Liver (tissue), 9 donors: ENCODE results near the gene EPB41L2. TPM values are rescaled to one million over a fixed set of nuclear protein-coding genes. Genes with fewer than 3 reads are reported as not detected.

Experiments used
- DNase-seq: peaks from one replicate; pipeline ENCODE4 v3.0.0-alpha.2; 2017; ENCODE audit warnings: low spot score
- H3K27ac ChIP-seq, 2 donors: one replicate each; pipeline ENCODE4 v1.7.0; 2013; ENCODE audit warnings: inconsistent platforms in 2 of 2, low read length in 2 of 2, control low read depth in 1 of 2, low read depth in 1 of 2, mild to moderate bottlenecking in 1 of 2
- H3K27me3 ChIP-seq, 4 donors: one replicate each; pipeline versions ENCODE4 v1.6.1 to v1.7.0; 2013; ENCODE audit warnings: low read length in 3 of 4, inconsistent platforms in 1 of 4, mild to moderate bottlenecking in 1 of 4, moderate library complexity in 1 of 4; ENCODE audit not compliant: control insufficient read depth in 4 of 4, insufficient read depth in 4 of 4
- H3K36me3 ChIP-seq, 4 donors: one replicate each; pipeline versions ENCODE4 v1.6.1 to v1.7.0; 2013; ENCODE audit warnings: low read length in 3 of 4, mild to moderate bottlenecking in 3 of 4, low read depth in 1 of 4, moderate library complexity in 1 of 4; ENCODE audit not compliant: control insufficient read depth in 4 of 4, insufficient read depth in 3 of 4
- H3K4me1 ChIP-seq, 4 donors: one replicate each; pipeline versions ENCODE4 v1.6.1 to v1.7.0; 2013; ENCODE audit warnings: low read length in 3 of 4, mild to moderate bottlenecking in 3 of 4, moderate library complexity in 1 of 4; ENCODE audit not compliant: control insufficient read depth in 4 of 4, insufficient read depth in 4 of 4
- H3K4me3 ChIP-seq, 3 donors: one replicate each; pipeline versions ENCODE4 v1.6.1 to v1.7.0; 2013; ENCODE audit warnings: low read length in 3 of 3, control low read depth in 1 of 3, low read depth in 1 of 3, mild to moderate bottlenecking in 1 of 3
- H3K9ac ChIP-seq, 2 donors: one replicate each; pipeline ENCODE4 v1.7.0; 2013; ENCODE audit warnings: low read length in 2 of 2, mild to moderate bottlenecking in 2 of 2, moderate library complexity in 2 of 2, control low read depth in 1 of 2, low read depth in 1 of 2
- H3K9me3 ChIP-seq, 4 donors: one replicate each; pipeline versions ENCODE4 v1.6.1 to v1.7.0; 2013; ENCODE audit warnings: low read length in 3 of 4; ENCODE audit not compliant: control insufficient read depth in 4 of 4
- EGR1 ChIP-seq, 2 donors: IDR thresholded peaks; 2 replicates each; pipeline ENCODE4 v1.6.1; 2016 to 2018; ENCODE audit warnings: antibody characterized with exemption in 2 of 2, low read depth in 2 of 2
- FOXA1 ChIP-seq: IDR thresholded peaks from 2 replicates; pipeline ENCODE4 v1.6.1; 2016; ENCODE audit warnings: antibody characterized with exemption
- FOXA2 ChIP-seq: IDR thresholded peaks from 2 replicates; pipeline ENCODE4 v1.6.1; 2016; ENCODE audit warnings: antibody characterized with exemption
- GABPA ChIP-seq, 2 donors: IDR thresholded peaks in 1 of 2; conservative IDR thresholded peaks in 1 of 2; 2 replicates each; pipeline ENCODE4 v1.6.1; 2016; ENCODE audit warnings: antibody characterized with exemption in 2 of 2, mild to moderate bottlenecking in 1 of 2, moderate library complexity in 1 of 2
- HNF4A ChIP-seq, 2 donors: conservative IDR thresholded peaks; 2 replicates each; pipeline ENCODE4 v1.6.1; 2016; ENCODE audit warnings: antibody characterized with exemption in 2 of 2, mild to moderate bottlenecking in 2 of 2
- JUND ChIP-seq, 2 donors: IDR thresholded peaks; 2 replicates each; pipeline ENCODE4 v1.6.1; 2016; ENCODE audit warnings: antibody characterized with exemption in 2 of 2
- NR2F2 ChIP-seq: IDR thresholded peaks from 2 replicates; pipeline ENCODE4 v1.6.1; 2016; ENCODE audit warnings: antibody characterized with exemption
- RXRA ChIP-seq, 2 donors: IDR thresholded peaks; 2 replicates each; pipeline ENCODE4 v1.6.1; 2017 to 2018; ENCODE audit warnings: antibody characterized with exemption in 2 of 2, mild to moderate bottlenecking in 1 of 2
- YY1 ChIP-seq: IDR thresholded peaks from 2 replicates; pipeline ENCODE4 v1.6.1; 2016; ENCODE audit warnings: antibody characterized with exemption, mild to moderate bottlenecking
- WGBS: extraction: QIAGEN DNeasy Blood & Tissue Kit; methylation state at CpG from one replicate; pipeline ENCODE4 v1.1.7; 2013; 5-methylcytosine and 5-hydroxymethylcytosine counted together
- polyA plus RNA-seq, 2 donors: library from polyadenylated mRNA; stranded (reverse) in 1 of 2; unstranded in 1 of 2; fragments of 200-250 nt in 1 of 2; fragments of >200 nt in 1 of 2; fragmentation: Nextera tagmentation in 1 of 2; extraction: Ambion mirVana in 1 of 2; gene quantifications; one replicate each; pipeline versions ENCODE4 v1.2.1 to v1.2.3, GENCODE V29; 2013 to 2015
- total RNA-seq, 2 donors: library from RNA; depleted of rRNA; stranded (reverse); fragments of >200 nt; gene quantifications; one replicate each; pipeline ENCODE4 v1.2.3, GENCODE V29; 2014
- TF ChIP-seq, protein P1 (sequence below): IDR thresholded peaks from 2 replicates; pipeline ENCODE4 v1.6.1; 2016; ENCODE audit warnings: antibody characterized with exemption
- TF ChIP-seq, protein P2 (sequence below): fragments of 150-350 bp; IDR thresholded peaks from 2 replicates; pipeline ENCODE4 v1.5.1; 2017; ENCODE audit warnings: improper control_type of control experiment, low read depth, low read length; ENCODE audit not compliant: missing input control
- TF ChIP-seq, protein P3 (sequence below): IDR thresholded peaks from 2 replicates; pipeline ENCODE4 v1.6.1; 2016; ENCODE audit warnings: antibody characterized with exemption
- donor health status: healthy.
- donor health status: healthy.
- donor health status: healthy.
- donor health status: healthy.
- donor health status: healthy.

Gene EPB41L2
- total and polyA plus RNA-seq, 4 donors = 10.0 to 43.3 (median 18.7) TPM

DNA sequence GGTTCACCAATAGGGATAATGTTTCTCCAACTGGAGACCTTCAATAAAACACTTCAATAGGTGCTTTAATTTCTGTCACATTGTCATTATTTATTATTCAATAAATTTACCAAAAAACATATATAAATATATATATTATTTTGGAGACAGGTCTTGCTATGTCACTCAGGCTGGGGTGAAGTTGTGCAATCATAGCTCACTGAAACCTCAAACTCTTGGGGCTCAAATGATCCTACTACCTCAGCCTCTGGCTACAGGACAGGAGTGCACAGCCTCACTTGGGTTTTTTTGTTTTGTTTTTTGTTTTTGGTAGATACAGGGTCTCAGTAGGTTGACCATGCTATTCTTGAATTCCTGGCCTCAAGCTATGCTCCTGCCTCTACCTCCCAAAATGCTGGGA lies 226.0 kb downstream of the EPB41L2 start:
- no peak for DNase-seq
- H3K4me3 ChIP-seq = no peak overlapping the region
- H3K4me1 ChIP-seq = peaks cover 2 to 84% (median 62%) of the 10 kb centered on the region in 4 donors
- no peak overlapping the region for H3K27ac ChIP-seq
- no peak overlapping the region for H3K9ac ChIP-seq
- no peaks in the 10 kb centered on the region for H3K9me3 ChIP-seq
- no peaks in the 10 kb centered on the region for H3K27me3 ChIP-seq
- peaks cover 4 to 23% (median 14%) of the 10 kb centered on the region in 4 donors for H3K36me3 ChIP-seq
- TF ChIP-seq JUND (IDR thresholded peaks at IDR 0.05) (no peak), FOXA2 (no peak), RXRA (IDR thresholded peaks at IDR 0.05) (no peak), EGR1 (IDR thresholded peaks at IDR 0.05; ENCODE audit: low read depth in 2 of 2) (no peak), GABPA (IDR thresholded peaks at IDR 0.05 in 1 of 2, conservative IDR thresholded peaks at IDR 0.05 in 1 of 2) (no peak), FOXA1 (no peak)
- TF ChIP-seq, protein P1, sequence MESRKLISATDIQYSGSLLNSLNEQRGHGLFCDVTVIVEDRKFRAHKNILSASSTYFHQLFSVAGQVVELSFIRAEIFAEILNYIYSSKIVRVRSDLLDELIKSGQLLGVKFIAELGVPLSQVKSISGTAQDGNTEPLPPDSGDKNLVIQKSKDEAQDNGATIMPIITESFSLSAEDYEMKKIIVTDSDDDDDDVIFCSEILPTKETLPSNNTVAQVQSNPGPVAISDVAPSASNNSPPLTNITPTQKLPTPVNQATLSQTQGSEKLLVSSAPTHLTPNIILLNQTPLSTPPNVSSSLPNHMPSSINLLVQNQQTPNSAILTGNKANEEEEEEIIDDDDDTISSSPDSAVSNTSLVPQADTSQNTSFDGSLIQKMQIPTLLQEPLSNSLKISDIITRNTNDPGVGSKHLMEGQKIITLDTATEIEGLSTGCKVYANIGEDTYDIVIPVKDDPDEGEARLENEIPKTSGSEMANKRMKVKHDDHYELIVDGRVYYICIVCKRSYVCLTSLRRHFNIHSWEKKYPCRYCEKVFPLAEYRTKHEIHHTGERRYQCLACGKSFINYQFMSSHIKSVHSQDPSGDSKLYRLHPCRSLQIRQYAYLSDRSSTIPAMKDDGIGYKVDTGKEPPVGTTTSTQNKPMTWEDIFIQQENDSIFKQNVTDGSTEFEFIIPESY = no peak

DNA sequence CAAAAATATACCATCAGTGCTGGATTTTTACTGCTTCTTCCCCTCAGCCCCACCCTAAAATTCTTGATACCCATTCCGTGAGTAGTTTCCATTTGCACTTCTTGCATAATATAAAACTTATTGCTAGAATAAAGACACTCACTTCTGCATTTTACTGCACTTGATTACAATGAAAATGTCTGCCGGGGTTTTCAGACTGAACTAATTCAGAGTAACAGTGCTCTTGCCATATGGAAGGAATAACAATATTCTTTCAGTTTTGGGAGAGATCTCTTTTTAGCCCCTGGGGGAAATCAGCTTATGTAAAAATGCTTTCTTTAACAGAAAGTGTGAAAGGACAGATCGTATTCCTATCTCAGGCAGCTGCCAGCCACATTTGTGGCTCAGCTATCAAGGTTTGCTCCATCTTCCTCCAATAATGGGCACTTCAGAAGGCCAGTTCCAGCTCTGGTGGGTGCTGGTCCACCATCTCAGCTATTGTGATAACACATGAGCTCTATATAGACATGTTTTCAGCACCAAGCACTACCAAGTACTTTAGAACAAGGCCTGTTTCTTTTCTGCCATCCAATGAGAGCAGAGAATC lies 226.9 kb downstream of the EPB41L2 start:
- Histone ChIP-seq H3K27ac (no peak overlapping the region), H3K9me3 (no peaks in the 10 kb centered on the region), H3K9ac (no peak overlapping the region), H3K4me1 (peaks cover 2 to 85% (median 67%) of the 10 kb centered on the region in 4 donors), H3K36me3 (peaks cover 4 to 23% (median 14%) of the 10 kb centered on the region in 4 donors), H3K4me3 (no peak overlapping the region), H3K27me3 (no peaks in the 10 kb centered on the region)
- no peak for DNase-seq
- 87% methylated on average over 3 of the region's 3 CpGs for WGBS
- TF ChIP-seq, protein P2, sequence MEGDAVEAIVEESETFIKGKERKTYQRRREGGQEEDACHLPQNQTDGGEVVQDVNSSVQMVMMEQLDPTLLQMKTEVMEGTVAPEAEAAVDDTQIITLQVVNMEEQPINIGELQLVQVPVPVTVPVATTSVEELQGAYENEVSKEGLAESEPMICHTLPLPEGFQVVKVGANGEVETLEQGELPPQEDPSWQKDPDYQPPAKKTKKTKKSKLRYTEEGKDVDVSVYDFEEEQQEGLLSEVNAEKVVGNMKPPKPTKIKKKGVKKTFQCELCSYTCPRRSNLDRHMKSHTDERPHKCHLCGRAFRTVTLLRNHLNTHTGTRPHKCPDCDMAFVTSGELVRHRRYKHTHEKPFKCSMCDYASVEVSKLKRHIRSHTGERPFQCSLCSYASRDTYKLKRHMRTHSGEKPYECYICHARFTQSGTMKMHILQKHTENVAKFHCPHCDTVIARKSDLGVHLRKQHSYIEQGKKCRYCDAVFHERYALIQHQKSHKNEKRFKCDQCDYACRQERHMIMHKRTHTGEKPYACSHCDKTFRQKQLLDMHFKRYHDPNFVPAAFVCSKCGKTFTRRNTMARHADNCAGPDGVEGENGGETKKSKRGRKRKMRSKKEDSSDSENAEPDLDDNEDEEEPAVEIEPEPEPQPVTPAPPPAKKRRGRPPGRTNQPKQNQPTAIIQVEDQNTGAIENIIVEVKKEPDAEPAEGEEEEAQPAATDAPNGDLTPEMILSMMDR = no peak
- TF ChIP-seq NR2F2 (no peak), HNF4A (conservative IDR thresholded peaks at IDR 0.05) (no peak), YY1 (no peak), FOXA1 (no peak)
- TF ChIP-seq, protein P1 = no peak
- TF ChIP-seq, protein P3, sequence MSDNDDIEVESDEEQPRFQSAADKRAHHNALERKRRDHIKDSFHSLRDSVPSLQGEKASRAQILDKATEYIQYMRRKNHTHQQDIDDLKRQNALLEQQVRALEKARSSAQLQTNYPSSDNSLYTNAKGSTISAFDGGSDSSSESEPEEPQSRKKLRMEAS = no peak
